NCI-H82 (cell line): ENCODE measurements around the gene MYF5.

Source experiments
- DNase-seq: peaks from one replicate; lab custom pipeline; 2025; lab: John Stamatoyannopoulos, UW

Gene MYF5

GRCh38 chr12:80707830-80708258 lies 8.9 kb upstream of the MYF5 start:
- no peak for DNase-seq

DNA sequence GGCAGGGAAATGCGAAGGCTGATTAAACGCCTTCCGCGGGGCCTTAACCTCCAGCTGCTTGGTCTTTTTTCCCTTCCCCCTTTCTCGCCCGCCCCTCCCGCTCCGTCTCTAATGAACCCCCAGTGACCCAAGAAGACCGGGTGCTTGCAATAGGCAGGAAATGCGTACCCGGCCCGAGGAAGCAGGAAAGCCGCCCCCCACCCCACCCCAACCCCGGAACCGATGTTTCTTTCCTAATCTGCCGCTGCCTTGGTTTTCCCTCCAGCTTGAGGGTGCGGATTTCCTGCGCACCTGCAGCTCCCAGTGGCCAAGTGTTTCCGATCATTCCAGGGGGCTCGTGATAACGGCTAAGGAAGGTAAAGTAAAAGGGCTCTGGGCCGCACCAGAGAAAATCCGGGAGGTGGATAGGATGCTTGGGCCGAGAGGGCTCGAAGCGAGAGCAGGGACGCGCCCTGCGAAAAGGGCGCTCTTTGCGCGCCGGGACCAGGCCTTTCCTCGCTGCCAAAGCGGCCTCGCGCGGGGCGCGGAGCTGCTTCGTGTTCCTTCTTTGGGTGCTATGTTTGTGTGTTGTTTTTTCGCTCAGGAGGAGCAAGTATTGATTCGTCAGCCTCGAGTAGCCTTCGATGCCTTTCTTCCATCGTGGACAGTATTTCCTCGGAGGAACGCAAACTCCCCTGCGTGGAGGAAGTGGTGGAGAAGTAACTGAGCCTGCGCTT lies 8.3 kb upstream of the MYF5 start:
- no peak for DNase-seq

- DNase-seq: no peak
These were observed 7.8 kb upstream of the MYF5 start for GRCh38 chr12:80708975-80709328.

DNA sequence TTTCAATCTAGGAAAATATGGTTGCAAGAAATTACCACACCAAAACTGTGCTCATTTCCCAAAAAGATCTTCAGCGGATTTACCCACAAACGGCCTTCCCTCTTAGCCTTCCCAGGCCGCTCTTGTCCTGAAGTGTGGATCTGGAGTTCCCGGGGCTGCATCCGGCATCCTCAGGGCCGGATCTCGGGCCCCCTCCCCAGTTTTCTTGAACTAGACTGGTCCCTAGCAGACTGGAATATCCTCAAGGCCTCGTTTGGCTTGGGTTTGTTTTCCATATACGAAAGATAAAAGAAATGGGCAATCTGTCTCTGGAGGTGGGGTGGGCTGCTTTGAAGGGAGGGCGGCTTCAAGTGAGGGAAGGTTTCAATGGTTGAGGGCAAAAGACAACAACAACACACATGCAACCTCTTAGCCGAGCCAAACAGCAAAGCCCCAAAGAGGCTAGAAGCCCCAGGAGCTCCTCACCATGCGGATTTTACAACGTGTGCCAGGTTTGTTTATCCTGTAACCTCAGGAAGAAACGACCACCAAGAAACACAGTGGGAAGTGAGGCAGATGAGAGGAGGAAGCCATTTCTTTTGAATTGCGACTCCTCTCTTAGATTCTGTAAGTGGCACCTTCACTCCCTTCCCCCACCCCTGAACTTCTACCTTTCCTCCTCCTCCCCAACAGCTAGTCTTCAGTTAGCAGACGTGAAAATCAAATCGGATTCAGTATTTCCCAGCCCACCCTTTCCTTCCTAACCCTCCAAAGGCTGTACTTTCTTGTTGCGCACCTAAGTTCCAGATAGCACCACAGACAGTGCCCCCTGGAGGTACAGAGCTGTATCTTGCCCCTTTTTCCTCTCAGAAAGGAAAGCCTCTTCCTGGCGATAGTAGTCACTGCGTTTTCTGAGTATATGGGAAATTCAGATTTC lies 6.6 kb upstream of the MYF5 start:
- peak; percentile 13 for DNase-seq

- DNase-seq: no peak
These were observed 5.8 kb upstream of the MYF5 start for GRCh38 chr12:80710727-80711449.

DNA sequence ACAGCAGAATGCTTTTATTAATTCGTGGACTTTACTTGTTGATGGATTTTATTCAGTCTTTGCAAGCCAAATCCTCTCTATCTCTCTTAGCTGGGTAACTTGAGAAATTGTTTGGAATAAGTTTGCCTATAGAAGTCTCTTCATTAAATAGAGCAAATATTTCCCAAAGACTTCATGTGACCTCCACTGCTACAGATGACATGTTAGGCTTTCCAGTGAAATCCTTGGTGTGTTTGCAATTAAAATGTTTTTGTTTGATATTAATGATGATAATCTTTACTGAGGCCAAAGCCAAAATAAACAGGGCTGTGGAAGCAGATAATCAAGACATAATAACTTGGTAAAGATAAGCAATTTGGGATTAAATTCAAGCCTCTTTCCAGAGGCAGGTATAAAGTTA lies 4.8 kb upstream of the MYF5 start:
- no peak for DNase-seq

DNA sequence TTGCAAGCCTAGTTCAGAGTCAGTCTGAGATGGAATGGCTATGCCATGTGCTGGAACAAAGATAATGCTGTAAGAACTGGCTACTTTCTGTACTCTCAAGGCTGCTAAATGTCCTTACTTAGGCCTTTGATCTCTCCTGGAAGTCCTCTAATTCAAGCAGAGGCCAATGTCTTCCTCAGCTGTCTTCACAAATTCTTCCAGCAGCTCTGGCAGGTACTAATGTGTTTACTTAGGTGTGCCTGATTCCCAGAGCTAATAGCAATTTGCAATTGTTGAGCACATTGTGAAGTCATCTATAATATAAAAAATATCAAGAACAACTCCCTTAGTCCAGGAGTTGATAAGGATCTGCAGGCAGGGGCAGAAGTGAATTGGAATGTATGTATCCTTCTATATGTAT lies 3.8 kb upstream of the MYF5 start:
- no peak for DNase-seq

- DNase-seq: no peak
These were observed 3.3 kb upstream of the MYF5 start for GRCh38 chr12:80713419-80713818.

DNA sequence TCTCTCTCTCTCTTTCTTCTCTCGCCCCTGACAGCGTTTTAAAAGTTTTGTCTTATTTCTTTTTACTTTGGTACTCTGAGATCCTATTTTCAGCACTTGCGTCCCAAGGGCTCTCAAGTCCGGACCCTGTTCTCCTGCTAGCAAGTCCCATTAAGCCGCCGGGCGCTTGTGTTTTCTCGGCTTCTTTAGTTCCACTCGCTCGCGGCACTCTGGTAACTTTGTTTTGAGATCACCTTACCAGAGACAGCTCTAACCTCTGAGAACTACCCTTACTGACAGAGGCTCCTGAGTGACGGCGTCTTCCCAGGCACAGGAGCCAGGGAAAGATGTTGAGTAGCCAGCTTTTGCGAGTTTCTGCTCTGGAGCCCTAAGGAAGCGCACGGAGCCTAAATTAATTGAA lies 2.7 kb upstream of the MYF5 start:
- no peak for DNase-seq

GRCh38 chr12:80714846-80715245 lies 1.9 kb upstream of the MYF5 start:
- DNase-seq: no peak

DNA sequence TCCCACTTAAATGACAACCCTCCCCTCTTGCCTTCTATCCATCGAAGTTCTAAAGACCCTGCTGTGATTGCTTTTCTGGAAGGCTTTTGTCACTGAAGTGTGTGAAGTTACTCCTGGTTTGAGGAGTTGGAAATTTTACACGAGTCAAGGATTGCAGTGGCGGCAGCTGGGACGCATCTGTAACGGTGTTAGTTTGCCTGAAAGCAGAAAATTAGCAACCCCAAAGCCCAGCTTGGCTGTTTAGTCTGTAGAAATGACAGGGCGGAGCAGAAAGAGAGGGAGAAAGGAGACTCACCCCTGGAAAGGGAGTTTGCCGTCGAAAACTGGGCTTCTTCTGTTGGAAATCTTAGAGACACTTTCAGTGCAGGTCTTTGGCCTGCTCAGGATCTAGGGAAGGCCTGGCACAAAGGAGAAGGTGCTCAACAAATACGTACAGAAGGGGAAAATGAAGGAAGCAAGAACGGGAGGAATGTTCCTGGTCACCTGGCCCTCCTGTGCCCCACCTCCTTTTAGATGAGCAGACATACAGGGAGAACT lies 931 bp upstream of the MYF5 start:
- DNase-seq: peak; percentile 41

DNA sequence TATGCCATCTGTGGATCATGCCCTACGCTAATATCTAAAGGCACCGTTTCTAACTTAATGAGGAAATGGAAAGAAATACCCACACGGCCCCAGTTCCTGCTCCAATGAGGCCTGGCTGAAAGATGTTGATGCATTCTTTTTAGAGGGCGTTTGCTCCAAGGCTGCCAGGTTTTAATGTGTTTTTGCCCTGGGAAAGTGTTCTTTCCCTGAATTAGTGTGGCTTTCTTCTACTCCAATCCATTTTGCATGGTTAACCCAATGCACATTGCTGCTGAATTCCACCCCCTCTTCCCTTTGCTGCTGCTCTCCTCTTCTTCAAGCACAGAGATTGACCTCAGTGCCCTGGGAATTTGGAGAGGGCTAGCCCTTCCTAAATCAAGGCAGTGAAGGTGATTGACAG lies 1.1 kb downstream of the MYF5 start:
- DNase-seq: no peak

GRCh38 chr12:80720516-80720915 lies 3.8 kb downstream of the MYF5 start:
- DNase-seq: no peak

DNA sequence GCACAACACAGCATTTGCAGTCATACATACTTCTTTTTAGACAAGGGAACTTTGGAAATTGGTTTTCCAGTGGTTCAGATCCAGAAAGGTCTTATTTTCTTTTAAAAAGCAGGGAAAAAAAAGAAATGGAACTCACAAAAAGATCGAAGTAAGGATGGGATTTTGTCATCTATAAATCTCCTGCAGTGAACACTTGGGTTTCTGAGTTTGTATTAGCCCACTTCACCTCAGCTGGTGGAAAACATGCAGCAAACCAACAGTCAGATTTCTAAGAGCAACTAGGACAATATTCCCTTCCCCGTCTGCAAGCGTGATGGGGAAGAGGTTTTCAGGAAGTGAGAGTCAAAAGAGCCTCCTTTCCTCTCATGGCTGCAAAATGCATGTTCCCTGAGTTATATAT lies 4.6 kb downstream of the MYF5 start:
- no peak for DNase-seq

GRCh38 chr12:80745851-80746505 lies 29.3 kb downstream of the MYF5 start:
- DNase-seq: peak; percentile 57

DNA sequence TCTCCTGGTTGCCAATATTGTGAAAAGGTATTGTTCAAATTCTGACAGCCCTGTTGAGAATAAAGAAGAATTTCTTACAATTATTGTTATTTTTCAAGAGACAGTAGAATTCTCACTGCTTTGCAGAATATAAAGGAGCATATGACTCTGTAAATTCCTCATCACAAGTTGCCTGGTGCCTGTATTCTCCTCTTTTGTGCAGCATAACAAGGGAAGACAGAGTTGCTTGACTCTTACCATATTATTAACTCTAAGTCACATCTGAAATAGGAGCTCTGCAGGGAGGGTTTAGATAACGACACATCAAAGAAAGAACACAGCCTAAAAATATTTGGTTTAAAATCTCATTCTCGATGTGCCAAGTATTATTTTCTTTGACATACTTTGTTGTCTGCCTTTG lies 31.1 kb downstream of the MYF5 start:
- no peak for DNase-seq

DNA sequence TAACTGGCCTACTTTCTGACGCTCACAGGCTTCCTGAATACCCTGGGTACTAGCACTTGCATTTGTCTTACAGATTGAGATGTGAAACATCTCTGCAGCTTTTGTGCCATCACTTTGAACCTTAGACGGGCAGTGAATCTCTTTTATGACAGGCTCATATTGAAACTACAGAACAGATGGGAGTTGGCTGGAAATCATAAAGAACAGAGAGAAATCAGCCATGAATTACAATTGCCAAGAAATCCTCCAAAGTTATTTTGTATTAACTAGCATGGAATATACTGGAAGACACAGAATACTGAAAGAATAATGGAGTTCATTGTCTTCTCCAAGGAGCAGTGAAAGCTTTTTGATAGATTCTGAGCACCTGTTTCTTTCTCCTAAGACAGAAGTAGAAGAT lies 32.7 kb downstream of the MYF5 start:
- no peak for DNase-seq

DNA sequence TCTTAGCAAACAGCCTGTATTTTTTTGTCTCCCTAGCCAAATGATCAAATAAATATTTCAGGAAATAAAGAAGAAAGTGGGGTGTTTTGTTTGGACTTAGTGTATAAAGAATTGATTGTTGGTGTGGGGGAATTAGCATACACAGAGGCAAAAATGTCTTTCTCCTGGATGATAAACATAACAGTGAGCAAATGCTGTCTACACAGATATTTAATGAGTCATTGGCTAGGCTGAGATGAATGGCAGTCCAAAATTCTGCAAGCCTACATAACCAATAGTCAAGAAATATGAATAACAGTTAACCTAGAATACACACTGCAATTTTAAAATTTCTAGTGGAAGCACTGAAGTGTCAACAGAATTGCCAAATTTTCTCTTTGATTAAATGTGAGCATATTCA lies 35.8 kb downstream of the MYF5 start:
- no peak for DNase-seq

- DNase-seq: peak; percentile 34
These were observed 37.6 kb downstream of the MYF5 start for GRCh38 chr12:80754274-80754673.

- DNase-seq: no peak
These were observed 40.2 kb downstream of the MYF5 start for GRCh38 chr12:80756875-80757274.

DNA sequence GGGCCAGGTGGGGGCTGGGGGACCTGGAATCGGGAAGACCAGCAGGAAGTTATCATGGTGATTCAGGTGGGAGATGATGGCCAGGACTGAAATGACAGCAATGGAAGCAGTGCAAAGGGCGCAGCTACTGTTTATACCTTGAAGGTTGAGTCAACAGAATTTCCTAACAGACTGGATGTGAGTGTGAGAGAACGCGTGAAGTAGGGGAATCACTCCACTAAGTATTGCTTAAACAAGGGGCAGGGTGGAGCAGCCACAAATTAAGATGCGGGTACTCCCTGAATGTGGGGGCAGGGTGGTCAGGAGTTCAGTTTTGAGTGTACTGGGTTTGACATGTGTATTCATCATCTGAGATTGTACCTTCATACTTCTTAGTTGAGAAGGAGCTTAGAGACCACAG lies 45.1 kb downstream of the MYF5 start:
- no peak for DNase-seq

- DNase-seq: peak; percentile 75
These were observed 47.2 kb downstream of the MYF5 start for GRCh38 chr12:80763874-80764273.
